IPS-15b (cell line): ENCODE results near the gene LGALS9.

Experiments used
- H3K27me3 ChIP-seq: one replicate; pipeline ENCODE4 v1.6.1; 2013; ENCODE audit warnings: low read length; ENCODE audit not compliant: control insufficient read depth, insufficient read depth
- H3K36me3 ChIP-seq: one replicate; pipeline ENCODE4 v1.6.1; 2013; ENCODE audit warnings: low read length; ENCODE audit not compliant: control insufficient read depth, insufficient read depth
- H3K4me1 ChIP-seq: one replicate; pipeline ENCODE4 v1.6.1; 2013; ENCODE audit warnings: mild to moderate bottlenecking, low read length; ENCODE audit not compliant: control insufficient read depth, insufficient read depth
- H3K4me3 ChIP-seq: one replicate; pipeline ENCODE4 v1.5.1; 2013; ENCODE audit warnings: low read depth, low read length
- H3K9ac ChIP-seq: one replicate; pipeline ENCODE4 v1.6.1; 2013; ENCODE audit warnings: low read depth, mild to moderate bottlenecking, low read length
- H3K9me3 ChIP-seq: one replicate; pipeline ENCODE4 v1.6.1; 2013; ENCODE audit warnings: mild to moderate bottlenecking, low read length; ENCODE audit not compliant: control insufficient read depth, insufficient read depth

The LGALS9 gene

GRCh38 chr17:27630607-27631410, at the start of gene LGALS9:
TSS of gene LGALS9 (plus strand) at chr17:27631188. CDS start at chr17:27631266, 78 bp downstream.
- Histone ChIP-seq H3K9me3 (no peaks in the 10 kb centered on the region), H3K4me3 (no peak within 1 kb of the TSS), H3K36me3 (no peaks in the 10 kb centered on the region), H3K4me1 (no peaks in the 10 kb centered on the region), H3K9ac (no peak within 1 kb of the TSS), H3K27me3 (no peaks in the 10 kb centered on the region)

GRCh38 chr17:27582696-27583095, 48.3 kb upstream of the LGALS9 start:
- Histone ChIP-seq H3K36me3 (peaks cover 5% of the 10 kb centered on the region), H3K4me1 (no peaks in the 10 kb centered on the region), H3K9me3 (no peaks in the 10 kb centered on the region), H3K4me3 (no peak overlapping the region), H3K27me3 (no peaks in the 10 kb centered on the region), H3K9ac (no peak overlapping the region)

- Histone ChIP-seq H3K36me3 (peaks cover 12% of the 10 kb centered on the region), H3K9me3 (no peaks in the 10 kb centered on the region), H3K27me3 (no peaks in the 10 kb centered on the region), H3K4me1 (no peaks in the 10 kb centered on the region), H3K9ac (no peak overlapping the region), H3K4me3 (no peak overlapping the region)
These were observed 45.8 kb upstream of the LGALS9 start for GRCh38 chr17:27585153-27585681.

- peaks cover 12% of the 10 kb centered on the region for H3K36me3 ChIP-seq
- H3K27me3 ChIP-seq = no peaks in the 10 kb centered on the region
These were observed 45.2 kb upstream of the LGALS9 start for GRCh38 chr17:27585792-27586191.

GRCh38 chr17:27586203-27586721, 44.7 kb upstream of the LGALS9 start:
- no peak overlapping the region for H3K9ac ChIP-seq
- H3K9me3 ChIP-seq = no peaks in the 10 kb centered on the region
- peaks cover 12% of the 10 kb centered on the region for H3K36me3 ChIP-seq
- H3K27me3 ChIP-seq = no peaks in the 10 kb centered on the region
- H3K4me3 ChIP-seq = no peak overlapping the region
- H3K4me1 ChIP-seq = no peaks in the 10 kb centered on the region

More at GRCh38 chr17:27585792-27586191, 45.2 kb upstream of the LGALS9 start:
- Histone ChIP-seq H3K9me3 (no peaks in the 10 kb centered on the region), H3K9ac (no peak overlapping the region), H3K4me1 (no peaks in the 10 kb centered on the region), H3K4me3 (no peak overlapping the region)

GRCh38 chr17:27588354-27588753, 42.6 kb upstream of the LGALS9 start:
- H3K4me3 ChIP-seq = no peak overlapping the region
- peaks cover 14% of the 10 kb centered on the region for H3K36me3 ChIP-seq
- no peaks in the 10 kb centered on the region for H3K4me1 ChIP-seq
- H3K27me3 ChIP-seq = no peaks in the 10 kb centered on the region
- H3K9ac ChIP-seq = no peak overlapping the region
- H3K9me3 ChIP-seq = no peaks in the 10 kb centered on the region

GRCh38 chr17:27590864-27591263, 40.1 kb upstream of the LGALS9 start:
- peaks cover 12% of the 10 kb centered on the region for H3K36me3 ChIP-seq
- no peak overlapping the region for H3K4me3 ChIP-seq
- no peak overlapping the region for H3K9ac ChIP-seq
- no peaks in the 10 kb centered on the region for H3K27me3 ChIP-seq
- no peaks in the 10 kb centered on the region for H3K9me3 ChIP-seq
- no peaks in the 10 kb centered on the region for H3K4me1 ChIP-seq

GRCh38 chr17:27591986-27592385, 39.0 kb upstream of the LGALS9 start:
- Histone ChIP-seq H3K4me3 (no peak overlapping the region), H3K9ac (no peak overlapping the region), H3K27me3 (no peaks in the 10 kb centered on the region), H3K4me1 (no peaks in the 10 kb centered on the region), H3K9me3 (no peaks in the 10 kb centered on the region), H3K36me3 (peaks cover 10% of the 10 kb centered on the region)

GRCh38 chr17:27593232-27593856, 37.6 kb upstream of the LGALS9 start:
- peaks cover 6% of the 10 kb centered on the region for H3K36me3 ChIP-seq
- no peaks in the 10 kb centered on the region for H3K4me1 ChIP-seq
- no peak overlapping the region for H3K9ac ChIP-seq
- no peaks in the 10 kb centered on the region for H3K9me3 ChIP-seq
- no peaks in the 10 kb centered on the region for H3K27me3 ChIP-seq
- no peak overlapping the region for H3K4me3 ChIP-seq

- Histone ChIP-seq H3K36me3 (peaks cover 3% of the 10 kb centered on the region), H3K9ac (no peak overlapping the region), H3K4me1 (no peaks in the 10 kb centered on the region), H3K9me3 (no peaks in the 10 kb centered on the region), H3K27me3 (no peaks in the 10 kb centered on the region), H3K4me3 (no peak overlapping the region)
These were observed 37.1 kb upstream of the LGALS9 start for GRCh38 chr17:27593857-27594255.

GRCh38 chr17:27595208-27595607, 35.8 kb upstream of the LGALS9 start:
- Histone ChIP-seq H3K36me3 (peaks cover 3% of the 10 kb centered on the region), H3K4me3 (no peak overlapping the region)

GRCh38 chr17:27596096-27596495, 34.9 kb upstream of the LGALS9 start:
- Histone ChIP-seq H3K27me3 (no peaks in the 10 kb centered on the region), H3K9me3 (no peaks in the 10 kb centered on the region), H3K36me3 (peaks cover 3% of the 10 kb centered on the region), H3K4me3 (no peak overlapping the region), H3K4me1 (no peaks in the 10 kb centered on the region), H3K9ac (no peak overlapping the region)

More at GRCh38 chr17:27595208-27595607, 35.8 kb upstream of the LGALS9 start:
- Histone ChIP-seq H3K9me3 (no peaks in the 10 kb centered on the region), H3K9ac (no peak overlapping the region), H3K4me1 (no peaks in the 10 kb centered on the region), H3K27me3 (no peaks in the 10 kb centered on the region)
